DMS153 treated with DMSO at 0.1 percent for 48 hours (cell line): ENCODE data around the gene METTL17.
"Not testable (repeated sequence)": the region's sequence is repeated elsewhere in the genome, so short reads cannot be mapped to it uniquely, and the experiment has no call there.

Experiments used
- DNase-seq: peaks from one replicate; lab custom pipeline; 2025; ENCODE audit not compliant: unreplicated experiment; lab: John Stamatoyannopoulos, UW

METTL17 gene

DNA sequence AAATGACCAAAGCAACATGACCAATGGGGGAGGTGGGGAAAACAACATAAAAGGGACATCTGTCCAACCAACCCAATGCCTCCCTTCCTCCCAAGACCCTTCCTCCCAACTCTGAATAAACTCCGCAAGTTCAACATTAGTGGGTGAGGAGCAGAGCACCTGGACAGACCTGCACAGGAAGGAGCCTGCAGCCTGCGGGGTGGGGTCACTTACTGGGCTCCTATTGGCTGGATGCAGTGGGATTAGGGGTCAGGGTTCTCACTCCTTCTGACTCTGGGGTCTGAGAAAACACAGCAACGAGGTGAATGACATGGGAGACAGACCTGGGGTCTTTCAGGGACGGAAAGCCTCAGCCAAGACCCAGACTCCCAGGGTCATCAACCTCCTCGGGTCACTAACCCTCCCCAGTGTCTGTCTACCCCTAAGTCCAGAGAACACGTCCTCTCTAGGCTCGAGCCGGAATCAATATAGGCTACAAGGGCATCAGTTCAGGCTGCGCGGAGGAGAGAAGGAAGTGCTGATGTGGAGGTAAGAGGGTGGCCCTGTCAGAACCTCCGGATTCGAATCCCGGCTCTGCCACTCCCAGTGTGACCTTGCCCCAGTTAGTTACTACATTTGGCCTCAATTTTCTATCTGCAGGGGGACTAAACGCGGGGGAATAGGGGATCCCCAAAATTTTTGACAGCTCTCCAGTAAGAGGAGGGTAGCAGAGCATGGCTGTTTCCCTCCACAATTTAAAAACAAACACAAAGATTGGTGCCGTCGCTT, 34.2 kb downstream of the METTL17 start:
- no peak for DNase-seq

DNA sequence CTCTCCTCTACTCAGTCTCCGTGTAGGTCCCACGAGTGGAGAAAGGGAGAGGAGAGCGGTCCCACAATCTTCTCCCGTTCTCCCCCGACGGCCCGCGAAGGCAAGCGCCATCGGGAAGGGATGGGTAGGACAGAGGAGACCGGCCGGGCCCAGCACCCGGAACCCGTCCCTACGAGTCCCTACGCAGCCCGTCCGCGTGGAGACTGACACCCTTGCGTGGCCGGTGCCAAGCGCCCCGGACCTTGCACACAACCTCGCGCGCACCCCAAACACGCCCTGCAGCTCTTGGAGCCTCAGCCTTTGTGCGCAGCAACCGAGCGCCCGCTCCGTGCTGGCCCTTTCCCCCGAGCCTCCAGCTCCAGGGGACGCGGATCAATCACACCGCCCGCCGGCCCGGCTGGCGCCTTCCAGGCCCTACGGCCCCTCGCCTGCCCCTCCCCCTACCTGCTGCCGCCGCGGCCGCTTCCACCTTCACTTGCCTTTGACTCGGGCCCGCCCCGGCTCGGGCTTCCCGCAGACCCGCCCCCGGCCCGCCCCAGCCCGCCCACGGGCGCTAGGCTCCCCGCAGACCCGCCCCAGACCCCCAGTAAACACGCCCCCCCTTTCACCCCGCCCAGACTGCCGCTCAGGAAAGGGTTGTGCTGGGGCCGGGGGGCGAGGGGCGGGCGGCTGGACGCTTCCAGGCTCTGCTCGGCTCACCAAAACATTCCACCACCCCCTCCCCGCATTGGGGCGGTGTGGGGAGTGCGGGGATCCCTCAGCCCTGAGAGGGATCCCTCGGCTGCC, 35.0 kb downstream of the METTL17 start, which contains the start of gene NDRG2:
TSS of gene NDRG2 (minus strand) at position 477 of the 786 bp plus-strand sequence. CDS start 1,746 bp downstream, outside the sequence.
- no peak for DNase-seq

DNA sequence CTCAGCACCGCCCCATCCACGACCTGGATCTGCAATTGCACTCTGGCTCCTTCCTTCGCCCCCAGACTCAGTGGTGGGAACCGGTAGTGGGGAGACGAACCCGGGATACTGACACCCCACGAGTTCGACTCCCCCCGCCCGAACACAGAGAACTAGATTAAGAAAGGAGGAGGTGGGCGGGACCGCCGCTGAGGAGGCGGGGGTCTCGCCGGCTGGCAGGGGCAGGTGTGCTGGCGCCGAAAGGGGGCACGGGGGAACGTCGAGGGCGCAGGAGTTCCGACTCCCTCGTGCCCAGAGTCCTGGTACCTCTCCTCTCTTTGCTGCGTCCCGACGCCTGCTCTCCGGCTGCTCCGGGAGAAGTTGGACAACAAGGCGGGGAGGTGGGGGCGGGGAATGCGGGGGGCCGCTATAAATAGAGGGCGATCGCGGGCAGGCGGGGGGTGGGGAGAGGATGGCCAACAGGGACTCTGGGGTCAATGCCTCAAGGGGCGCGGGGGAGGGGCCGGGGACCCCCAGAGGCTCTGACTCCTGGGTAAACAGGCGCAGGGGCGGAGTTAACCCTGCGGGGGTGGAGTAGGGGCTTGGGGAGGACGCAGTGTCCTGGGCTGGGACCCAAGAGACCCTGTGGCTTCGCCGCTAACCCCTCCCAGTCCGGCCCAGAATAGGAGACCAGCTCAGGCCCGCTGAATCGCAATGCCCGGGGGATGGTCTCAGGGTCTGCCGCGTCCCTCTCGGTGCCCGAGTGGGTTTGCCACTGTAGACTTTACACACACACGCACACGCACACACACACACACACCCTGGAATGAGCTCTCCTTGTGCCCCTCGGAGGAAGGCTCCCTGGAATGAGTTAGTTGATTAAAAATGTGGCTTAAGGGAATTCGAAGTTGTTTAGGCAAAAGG, 35.8 kb downstream of the METTL17 start:
- no peak for DNase-seq

DNA sequence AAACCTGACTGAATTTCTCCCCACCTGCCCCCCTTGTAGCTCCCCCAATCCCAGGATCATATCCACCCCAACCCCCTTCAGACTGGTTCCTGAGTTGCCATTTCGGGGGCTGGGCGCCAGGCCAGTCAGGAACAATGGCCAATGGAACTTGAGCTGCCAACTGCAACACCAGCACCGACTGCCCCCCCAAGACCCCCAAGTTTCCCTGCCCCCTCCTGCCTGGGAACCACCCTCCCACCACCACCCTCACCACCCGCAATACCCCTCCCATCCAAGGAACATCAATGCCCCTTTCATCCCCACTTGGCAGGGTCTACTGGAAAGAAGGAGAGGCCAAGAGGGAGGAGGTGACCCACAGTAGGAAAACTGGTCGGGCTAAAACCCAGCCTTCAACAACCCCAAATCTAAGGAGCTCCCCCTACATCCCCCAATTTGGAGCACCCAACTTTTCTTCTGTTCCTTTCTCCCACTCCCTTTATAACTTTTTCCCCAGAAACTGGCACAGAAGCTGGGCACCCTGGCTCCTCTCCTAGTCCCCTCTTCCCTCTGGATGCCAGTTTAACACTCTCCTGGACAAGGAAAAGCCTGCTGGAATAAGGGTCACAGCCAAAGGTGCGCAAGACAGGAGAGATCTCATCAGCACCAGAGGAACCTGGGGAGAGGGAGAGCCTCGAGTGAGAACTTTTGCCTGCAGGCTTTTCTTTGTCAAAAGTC, 36.7 kb downstream of the METTL17 start:
- DNase-seq: no peak

DNA sequence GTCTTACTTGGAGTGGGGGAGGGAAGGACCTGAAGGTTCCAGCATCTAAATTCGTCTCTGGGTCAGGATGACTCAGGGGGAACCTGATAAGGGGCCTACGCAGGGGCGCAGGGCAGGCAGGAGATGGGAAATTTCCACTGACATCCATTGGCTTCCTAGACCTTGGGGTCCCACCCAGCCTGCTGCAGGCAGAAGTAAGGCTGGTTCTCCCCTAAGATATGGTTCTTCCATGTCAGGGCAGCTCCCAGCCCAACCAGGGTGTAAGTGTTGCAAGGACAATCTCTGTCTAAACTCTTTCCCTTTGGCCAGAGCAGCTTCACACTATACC, 37.2 kb downstream of the METTL17 start:
- no peak for DNase-seq

DNA sequence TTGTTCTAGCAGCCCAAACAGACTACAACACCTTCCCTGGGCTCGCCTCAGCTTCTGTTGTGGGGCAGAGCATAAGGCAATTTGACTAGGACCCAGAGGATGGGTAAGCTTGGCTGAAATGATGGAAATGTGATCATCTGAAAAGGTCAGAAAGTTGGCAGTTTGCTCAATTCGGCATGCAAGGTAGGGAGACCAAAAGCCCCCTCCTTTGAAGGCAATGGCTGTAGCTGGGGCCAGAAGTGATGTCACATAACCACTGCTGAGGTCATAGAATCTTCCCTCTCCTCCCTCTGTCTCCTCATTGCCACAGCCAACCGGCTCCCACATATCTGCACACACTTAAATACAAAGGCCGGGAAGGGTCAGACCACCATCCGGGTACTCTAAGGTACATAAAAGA, 40.1 kb downstream of the METTL17 start, which contains the start of gene TPPP2:
TSS of gene TPPP2 (plus strand) at position 301 of the 400 bp plus-strand sequence. CDS start 365 bp downstream, outside the sequence.
- no peak for DNase-seq

DNA sequence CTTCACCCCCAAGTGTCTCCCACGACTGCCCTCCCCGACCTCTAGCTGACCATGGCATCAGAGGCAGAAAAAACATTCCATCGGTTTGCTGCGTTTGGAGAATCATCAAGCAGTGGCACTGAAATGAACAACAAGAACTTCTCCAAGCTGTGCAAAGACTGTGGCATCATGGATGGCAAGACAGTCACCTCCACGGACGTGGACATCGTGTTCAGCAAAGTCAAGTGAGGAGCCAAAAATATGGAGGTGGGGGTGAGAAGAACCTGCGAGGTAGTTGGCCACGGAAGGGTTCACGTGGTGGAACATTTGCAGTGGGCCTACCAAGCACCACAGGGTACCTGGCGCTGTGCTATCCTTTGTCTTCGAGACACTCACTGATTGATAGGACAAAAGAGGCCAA, 40.8 kb downstream of the METTL17 start:
- no peak for DNase-seq

DNA sequence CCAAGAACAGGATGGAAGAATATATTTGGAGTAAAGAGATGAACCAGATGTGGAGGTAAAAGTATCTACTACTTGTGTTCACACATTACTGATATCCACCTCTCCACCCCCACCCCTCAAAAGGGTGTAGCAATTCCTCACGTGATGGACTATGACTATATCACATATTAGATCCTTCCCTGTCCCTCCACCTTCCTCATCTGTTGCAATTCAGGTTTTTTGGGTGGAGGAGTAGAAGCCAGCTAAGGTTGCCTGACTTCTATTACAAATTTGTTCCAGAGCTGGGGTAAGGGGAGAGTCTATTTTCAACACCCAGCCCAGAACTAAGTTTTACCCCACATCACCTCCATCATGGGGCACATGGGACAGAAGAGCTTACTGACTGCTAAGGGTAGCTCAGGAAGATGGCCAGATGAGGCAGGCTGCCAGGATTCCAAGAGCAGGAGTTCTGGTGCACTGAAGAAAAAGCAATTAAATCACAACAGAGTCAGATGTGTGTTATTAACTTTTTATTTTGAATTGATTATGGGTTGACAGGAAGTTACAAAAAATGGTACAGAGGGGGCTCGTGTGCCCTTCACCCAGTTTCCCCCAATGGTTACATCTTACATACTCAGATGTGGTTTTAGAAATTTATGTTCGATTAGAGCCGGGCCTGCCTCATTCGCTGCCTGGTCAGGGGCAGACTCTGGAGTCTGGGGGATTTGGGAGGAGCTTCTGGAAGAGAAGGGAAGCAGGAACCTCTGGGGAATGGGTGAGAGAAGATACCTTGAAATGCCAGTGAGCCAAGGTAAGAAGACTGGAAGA, 42.7 kb downstream of the METTL17 start:
- no peak for DNase-seq

DNA sequence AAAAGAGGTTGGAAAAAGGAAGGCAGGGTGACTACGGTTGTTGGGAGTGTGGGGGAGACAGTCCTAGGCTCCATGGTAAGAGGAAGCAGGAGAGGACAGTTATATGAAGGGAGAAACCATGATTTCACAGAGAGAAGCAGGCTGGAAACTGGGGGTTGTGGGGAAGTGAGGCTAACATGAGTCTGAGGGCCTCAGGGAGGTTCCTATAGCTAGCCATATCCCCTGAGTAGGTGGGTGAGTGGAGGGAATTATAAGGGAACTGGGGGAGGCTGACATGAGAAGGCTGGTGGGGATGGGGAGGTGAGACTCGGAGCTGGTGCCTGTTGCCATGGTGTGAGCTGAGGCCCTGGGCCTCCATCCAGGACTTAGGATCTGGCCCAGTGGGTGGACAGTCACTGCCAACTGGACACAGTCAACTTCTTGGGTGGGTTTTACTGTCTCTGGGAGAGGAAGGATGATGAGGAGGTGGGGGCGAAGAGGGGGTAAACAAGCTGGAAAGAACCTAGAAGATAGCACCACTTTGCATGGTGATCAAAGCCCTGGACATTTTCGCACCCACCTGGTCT, 43.4 kb downstream of the METTL17 start:
- DNase-seq: no peak

DNA sequence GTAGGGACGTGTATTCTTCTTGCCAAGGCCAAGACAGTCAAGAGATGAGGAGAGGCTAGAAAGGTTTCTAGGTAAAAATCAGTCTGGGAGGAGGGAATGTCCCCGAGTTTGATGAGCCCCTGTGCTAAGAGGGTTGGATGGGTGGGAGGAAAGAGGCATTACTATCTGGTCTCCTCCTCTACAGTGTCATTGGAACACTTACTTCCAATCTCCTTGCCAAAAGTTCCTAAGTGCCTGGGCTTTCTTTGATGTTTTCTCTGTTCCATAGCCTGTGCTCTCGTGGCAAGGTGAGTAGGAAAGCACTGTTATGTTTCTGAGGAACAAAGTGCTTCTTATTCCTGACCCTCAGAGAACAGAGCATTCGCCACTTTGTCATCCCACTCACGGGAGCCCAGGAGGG, 44.9 kb downstream of the METTL17 start, which contains the start of gene RNASE13:
TSS of gene RNASE13 (minus strand) at position 101 of the 400 bp plus-strand sequence. CDS start 519 bp downstream, outside the sequence.
- DNase-seq: no peak

DNA sequence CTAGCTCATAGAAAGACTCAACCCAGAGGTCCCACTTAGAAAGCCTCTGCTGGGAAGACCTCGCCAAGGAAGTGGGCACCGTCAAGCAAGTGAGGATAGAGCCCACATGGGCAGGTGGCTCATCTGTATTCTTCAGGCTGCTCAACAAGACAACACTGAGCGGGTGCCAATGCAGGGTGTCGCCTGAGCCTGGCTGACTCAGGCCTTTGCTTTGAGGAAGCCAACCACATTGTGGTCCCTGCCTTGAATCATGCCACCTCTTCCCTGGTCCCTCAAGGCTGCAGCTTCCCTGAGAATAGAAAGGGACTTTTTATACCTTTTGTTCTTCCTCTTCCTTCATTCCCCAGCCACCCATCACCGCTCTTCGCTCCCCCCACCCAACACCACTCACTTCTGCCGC, 47.0 kb downstream of the METTL17 start:
- no peak for DNase-seq

DNA sequence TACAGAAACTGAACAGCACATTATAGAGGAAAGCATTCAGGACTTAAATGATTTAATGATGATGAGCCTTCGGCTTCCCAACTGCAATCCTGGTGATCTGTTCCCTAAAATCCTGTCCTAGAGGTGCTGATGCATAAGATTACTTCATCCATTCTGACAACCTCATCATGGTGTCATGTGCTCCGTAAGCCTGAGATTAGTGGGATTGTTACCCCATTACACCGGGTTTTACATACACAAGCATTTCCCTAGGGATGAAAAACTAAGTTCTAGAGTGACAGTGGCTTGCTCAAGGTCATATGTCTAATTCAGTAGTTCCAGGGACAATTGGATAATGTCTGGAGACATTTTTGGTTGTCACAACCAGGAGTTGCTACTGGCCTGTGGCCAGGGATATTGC, 47.4 kb downstream of the METTL17 start:
- DNase-seq: no peak

DNA sequence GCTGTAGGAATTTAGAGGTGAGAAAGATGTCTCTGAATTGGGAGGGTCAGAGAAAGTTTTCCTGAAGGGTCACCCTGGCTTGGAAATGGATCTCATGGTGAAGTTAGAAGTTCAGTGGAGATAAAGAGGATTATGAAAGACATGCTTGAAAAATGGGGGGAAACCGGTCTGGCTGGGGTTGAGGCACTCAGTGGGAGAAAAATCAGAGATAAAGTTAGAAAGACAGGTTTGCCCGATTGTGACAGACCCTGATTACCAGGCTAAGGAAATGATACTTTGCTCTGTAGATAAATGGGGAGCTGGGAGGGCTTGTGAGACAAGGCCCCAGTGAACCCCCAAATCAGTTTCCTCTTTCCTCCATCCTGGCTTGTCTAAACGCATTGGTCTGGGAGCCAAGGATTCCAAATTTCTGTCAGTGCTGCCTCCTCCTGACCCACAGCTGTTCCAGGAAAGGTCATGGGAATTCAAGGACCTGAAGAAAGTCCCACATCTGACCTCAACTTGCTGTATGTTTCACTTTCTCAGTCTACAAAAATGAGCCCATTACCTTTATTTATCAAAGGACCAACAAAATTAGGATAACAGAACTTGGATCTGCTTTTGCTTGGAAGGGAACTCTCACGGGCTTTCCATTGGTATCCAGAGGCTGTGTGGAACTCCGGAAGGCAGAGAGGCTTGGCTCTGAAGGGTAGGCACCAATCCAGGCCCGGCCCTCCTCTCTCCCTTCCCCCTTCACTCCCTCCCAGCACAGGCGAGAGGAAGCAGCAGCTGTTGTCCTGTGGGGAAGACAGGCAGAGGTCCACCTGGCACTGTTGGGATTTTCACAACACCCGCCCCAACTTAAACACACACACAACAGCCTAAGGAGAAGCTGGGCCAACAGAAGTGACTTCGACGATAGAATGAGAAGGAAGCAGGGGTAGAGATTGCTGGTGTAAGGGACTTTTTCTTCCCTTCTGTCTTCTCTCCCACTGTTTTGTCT, 49.0 kb downstream of the METTL17 start:
- DNase-seq: peak; percentile 1

DNA sequence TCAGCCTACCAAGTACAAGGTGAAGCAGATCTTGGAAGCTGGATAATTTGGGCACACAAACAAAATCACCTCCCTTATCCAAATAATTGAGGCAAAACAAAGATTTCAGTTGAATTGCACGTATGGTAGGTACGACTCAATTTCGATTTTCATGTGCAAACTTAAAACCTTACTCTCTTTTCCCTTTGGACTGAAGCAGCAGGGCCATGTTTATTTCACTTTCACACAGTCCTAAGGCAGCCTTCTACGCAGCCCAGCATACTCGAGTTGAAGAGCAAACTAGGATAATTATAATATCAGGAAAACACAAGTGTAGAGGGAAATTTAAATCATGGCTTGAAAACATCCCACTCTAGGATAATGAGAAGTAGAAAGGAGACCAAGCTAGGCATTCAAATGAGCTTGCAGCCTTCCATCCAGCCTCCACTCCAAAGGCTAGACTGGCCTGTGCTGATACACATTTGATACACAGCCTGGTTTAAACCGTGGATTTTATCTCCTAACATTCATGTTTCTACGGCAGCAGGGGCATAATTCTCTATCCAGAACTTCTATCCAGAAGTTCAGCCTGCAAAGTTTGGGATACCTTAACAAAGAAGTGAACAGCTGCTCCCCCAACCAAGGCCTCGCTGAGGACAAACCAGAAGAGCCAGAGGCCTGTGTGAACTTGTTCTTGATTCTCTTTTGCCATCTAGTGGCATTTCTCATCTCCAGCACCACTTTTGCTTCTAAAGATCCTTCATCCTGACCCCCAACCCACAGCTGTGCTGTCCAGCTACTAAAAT, 50.0 kb downstream of the METTL17 start:
- DNase-seq: peak; percentile 15

DNA sequence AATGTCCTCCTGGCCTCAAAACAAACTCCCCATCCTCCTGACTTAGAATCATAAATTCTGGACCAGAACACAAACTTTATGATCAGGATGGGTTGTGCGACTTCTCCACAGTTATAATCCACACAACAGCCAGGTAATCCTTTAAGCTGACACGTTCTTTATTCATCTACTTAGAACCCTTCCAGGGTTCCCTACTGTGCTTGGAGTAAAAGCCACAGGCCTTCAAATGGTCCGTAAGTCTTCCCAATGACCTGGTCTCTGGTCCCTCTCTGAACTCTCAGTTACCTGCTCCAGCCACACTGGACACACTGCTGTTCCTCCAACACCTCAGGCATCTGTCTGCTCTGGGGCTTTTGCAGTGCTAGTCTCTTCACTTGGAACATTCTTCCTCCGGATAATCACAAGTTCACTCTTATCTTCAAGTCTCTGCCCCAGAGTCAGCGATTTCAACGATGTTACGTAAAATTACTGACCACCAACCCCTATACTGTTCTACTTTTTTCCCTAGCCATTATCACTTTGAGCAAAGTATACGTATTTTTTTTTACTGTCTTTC, 50.7 kb downstream of the METTL17 start:
- DNase-seq: no peak

DNA sequence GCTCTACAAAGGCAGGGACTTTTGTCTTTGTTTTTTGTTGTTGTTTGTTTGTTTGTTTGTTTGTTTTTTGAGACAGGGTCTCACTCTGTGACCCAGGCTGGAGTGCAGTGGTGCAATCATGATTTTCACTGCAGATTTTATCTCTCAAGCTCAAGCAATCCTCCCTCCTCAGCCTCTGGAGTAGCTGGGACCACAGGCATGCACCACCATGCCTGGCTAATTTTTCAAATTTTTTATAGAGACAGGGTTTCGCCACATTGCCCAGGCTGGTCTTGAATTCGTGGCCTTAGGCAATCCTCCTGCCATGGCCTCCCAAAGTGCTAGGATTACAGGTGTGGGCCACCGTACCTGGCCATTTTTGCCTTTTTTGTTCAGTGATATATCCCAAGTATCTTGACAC, 51.2 kb downstream of the METTL17 start:
- not testable (repeated sequence) for DNase-seq
